HEK293 (cell line): Measurements from ENCODE around the gene CIAPIN1.

Source experiments
- KLF10 ChIP-seq: fragments of 450-650 bp; IDR thresholded peaks from 2 replicates; pipeline ENCODE4 v1.5.1; 2018; ENCODE audit warnings: missing biosample characterization, mild to moderate bottlenecking, missing genetic modification characterization
- RBAK ChIP-seq: fragments of 450-650 bp; formaldehyde crosslinking; IDR thresholded peaks from 2 replicates; pipeline ENCODE4 v1.5.1; 2016; ENCODE audit warnings: missing biosample characterization, missing genetic modification characterization
- ZBTB7A ChIP-seq: fragments of 450-650 bp; formaldehyde crosslinking; IDR thresholded peaks from 2 replicates; pipeline ENCODE4 v1.5.1; 2016; ENCODE audit warnings: low read depth, missing biosample characterization, missing genetic modification characterization
- ZIC2 ChIP-seq: fragments of 450-650 bp; formaldehyde crosslinking; IDR thresholded peaks from 2 replicates; pipeline ENCODE4 v1.5.1; 2016; ENCODE audit warnings: missing biosample characterization, missing genetic modification characterization
- ZNF114 ChIP-seq: fragments of 450-650 bp; formaldehyde crosslinking; IDR thresholded peaks from 2 replicates; pipeline ENCODE4 v1.5.0; 2017; ENCODE audit warnings: missing biosample characterization, missing genetic modification characterization
- ZNF133 ChIP-seq: fragments of 450-650 bp; formaldehyde crosslinking; IDR thresholded peaks from 2 replicates; pipeline ENCODE4 v1.5.1; 2016; ENCODE audit warnings: missing biosample characterization, missing genetic modification characterization
- ZNF211 ChIP-seq: fragments of 450-650 bp; formaldehyde crosslinking; IDR thresholded peaks from 2 replicates; pipeline ENCODE4 v1.5.1; 2016; ENCODE audit warnings: low read depth, missing biosample characterization, missing genetic modification characterization
- ZNF274 ChIP-seq, 2 experiments: fragments of 200-500 bp in 1 of 2; fragments of 450-650 bp in 1 of 2; sonication (Bioruptor generic) in 1 of 2; formaldehyde crosslinking in 1 of 2; IDR thresholded peaks; 2 replicates each; pipeline versions ENCODE4 v1.5.1 to v1.6.1; 2014 to 2016; ENCODE audit warnings: borderline replicate concordance in 1 of 2, inconsistent platforms in 1 of 2, low read length in 1 of 2, missing biosample characterization in 1 of 2, missing genetic modification characterization in 1 of 2
- ZNF335 ChIP-seq: fragments of 450-650 bp; formaldehyde crosslinking; conservative IDR thresholded peaks from 2 replicates; pipeline ENCODE4 v1.5.1; 2016; ENCODE audit warnings: missing biosample characterization, missing genetic modification characterization
- ZNF394 ChIP-seq: fragments of 450-650 bp; formaldehyde crosslinking; IDR thresholded peaks from 2 replicates; pipeline ENCODE4 v1.5.1; 2016; ENCODE audit warnings: missing biosample characterization, missing genetic modification characterization, mild to moderate bottlenecking, moderate library complexity, borderline replicate concordance
- ZSCAN30 ChIP-seq: fragments of 450-650 bp; IDR thresholded peaks from 2 replicates; pipeline ENCODE4 v1.5.1; 2018; ENCODE audit warnings: missing biosample characterization, mild to moderate bottlenecking, missing genetic modification characterization, moderate library complexity
- TF ChIP-seq, protein P1 (sequence below): fragments of 450-650 bp; formaldehyde crosslinking; IDR thresholded peaks from 2 replicates; pipeline ENCODE4 v1.5.1; 2016; ENCODE audit warnings: missing biosample characterization, missing genetic modification characterization
- TF ChIP-seq, protein P2 (sequence below): fragments of 450-650 bp; formaldehyde crosslinking; IDR thresholded peaks from 2 replicates; pipeline ENCODE4 v1.5.1; 2017; ENCODE audit warnings: missing biosample characterization, missing genetic modification characterization
- TF ChIP-seq, protein P3 (sequence below): fragments of 450-650 bp; formaldehyde crosslinking; IDR thresholded peaks from 2 replicates; pipeline ENCODE4 v1.5.1; 2016; ENCODE audit warnings: missing biosample characterization, missing genetic modification characterization

DNA sequence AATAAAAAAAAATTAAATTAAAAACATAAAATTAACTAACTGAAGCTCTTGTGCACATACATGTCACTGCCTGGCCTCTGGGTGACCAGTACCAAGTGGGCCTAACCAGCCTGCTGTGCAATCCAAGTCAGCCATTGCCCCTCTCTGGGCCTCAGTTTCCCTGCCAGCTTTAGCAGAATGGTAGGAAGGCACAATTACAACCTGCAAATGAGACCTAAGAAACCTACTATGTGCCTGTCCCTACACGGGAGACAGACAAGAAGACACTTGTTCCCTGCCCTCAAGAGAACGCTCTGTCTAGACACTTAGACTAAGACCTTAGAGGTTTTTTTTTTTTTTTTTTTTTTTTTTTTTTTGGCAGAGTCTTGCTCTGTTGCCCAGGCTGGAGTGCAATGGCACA lies 1.7 kb downstream of the CIAPIN1 start:
- TF ChIP-seq, protein P1, sequence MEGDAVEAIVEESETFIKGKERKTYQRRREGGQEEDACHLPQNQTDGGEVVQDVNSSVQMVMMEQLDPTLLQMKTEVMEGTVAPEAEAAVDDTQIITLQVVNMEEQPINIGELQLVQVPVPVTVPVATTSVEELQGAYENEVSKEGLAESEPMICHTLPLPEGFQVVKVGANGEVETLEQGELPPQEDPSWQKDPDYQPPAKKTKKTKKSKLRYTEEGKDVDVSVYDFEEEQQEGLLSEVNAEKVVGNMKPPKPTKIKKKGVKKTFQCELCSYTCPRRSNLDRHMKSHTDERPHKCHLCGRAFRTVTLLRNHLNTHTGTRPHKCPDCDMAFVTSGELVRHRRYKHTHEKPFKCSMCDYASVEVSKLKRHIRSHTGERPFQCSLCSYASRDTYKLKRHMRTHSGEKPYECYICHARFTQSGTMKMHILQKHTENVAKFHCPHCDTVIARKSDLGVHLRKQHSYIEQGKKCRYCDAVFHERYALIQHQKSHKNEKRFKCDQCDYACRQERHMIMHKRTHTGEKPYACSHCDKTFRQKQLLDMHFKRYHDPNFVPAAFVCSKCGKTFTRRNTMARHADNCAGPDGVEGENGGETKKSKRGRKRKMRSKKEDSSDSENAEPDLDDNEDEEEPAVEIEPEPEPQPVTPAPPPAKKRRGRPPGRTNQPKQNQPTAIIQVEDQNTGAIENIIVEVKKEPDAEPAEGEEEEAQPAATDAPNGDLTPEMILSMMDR (tag by site-specific recombination) = no peak
- TF ChIP-seq ZNF114 (tag by site-specific recombination) = no peak
- TF ChIP-seq ZNF394 = no peak
- TF ChIP-seq KLF10 (tag by site-specific recombination) = no peak
- no peak for TF ChIP-seq ZNF133
- TF ChIP-seq, protein P2, sequence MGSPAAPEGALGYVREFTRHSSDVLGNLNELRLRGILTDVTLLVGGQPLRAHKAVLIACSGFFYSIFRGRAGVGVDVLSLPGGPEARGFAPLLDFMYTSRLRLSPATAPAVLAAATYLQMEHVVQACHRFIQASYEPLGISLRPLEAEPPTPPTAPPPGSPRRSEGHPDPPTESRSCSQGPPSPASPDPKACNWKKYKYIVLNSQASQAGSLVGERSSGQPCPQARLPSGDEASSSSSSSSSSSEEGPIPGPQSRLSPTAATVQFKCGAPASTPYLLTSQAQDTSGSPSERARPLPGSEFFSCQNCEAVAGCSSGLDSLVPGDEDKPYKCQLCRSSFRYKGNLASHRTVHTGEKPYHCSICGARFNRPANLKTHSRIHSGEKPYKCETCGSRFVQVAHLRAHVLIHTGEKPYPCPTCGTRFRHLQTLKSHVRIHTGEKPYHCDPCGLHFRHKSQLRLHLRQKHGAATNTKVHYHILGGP (tag by site-specific recombination) = no peak
- TF ChIP-seq RBAK (tag by site-specific recombination) = no peak
- TF ChIP-seq ZNF211 (tag by site-specific recombination) = no peak
- TF ChIP-seq, protein P3, sequence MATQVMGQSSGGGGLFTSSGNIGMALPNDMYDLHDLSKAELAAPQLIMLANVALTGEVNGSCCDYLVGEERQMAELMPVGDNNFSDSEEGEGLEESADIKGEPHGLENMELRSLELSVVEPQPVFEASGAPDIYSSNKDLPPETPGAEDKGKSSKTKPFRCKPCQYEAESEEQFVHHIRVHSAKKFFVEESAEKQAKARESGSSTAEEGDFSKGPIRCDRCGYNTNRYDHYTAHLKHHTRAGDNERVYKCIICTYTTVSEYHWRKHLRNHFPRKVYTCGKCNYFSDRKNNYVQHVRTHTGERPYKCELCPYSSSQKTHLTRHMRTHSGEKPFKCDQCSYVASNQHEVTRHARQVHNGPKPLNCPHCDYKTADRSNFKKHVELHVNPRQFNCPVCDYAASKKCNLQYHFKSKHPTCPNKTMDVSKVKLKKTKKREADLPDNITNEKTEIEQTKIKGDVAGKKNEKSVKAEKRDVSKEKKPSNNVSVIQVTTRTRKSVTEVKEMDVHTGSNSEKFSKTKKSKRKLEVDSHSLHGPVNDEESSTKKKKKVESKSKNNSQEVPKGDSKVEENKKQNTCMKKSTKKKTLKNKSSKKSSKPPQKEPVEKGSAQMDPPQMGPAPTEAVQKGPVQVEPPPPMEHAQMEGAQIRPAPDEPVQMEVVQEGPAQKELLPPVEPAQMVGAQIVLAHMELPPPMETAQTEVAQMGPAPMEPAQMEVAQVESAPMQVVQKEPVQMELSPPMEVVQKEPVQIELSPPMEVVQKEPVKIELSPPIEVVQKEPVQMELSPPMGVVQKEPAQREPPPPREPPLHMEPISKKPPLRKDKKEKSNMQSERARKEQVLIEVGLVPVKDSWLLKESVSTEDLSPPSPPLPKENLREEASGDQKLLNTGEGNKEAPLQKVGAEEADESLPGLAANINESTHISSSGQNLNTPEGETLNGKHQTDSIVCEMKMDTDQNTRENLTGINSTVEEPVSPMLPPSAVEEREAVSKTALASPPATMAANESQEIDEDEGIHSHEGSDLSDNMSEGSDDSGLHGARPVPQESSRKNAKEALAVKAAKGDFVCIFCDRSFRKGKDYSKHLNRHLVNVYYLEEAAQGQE (tag by site-specific recombination) = no peak
- no peak for TF ChIP-seq ZBTB7A (tag by site-specific recombination)
- no peak for TF ChIP-seq ZNF274 (IDR thresholded peaks at IDR 0.05; ENCODE audit: low read length)
- TF ChIP-seq ZNF274 (tag by site-specific recombination; IDR thresholded peaks at IDR 0.05; ENCODE audit: borderline replicate concordance) = no peak
- TF ChIP-seq ZNF335 (tag by site-specific recombination) = no peak
- TF ChIP-seq ZSCAN30 (tag by site-specific recombination) = no peak
- no peak for TF ChIP-seq ZIC2 (tag by site-specific recombination)
